ENCODE results near the gene CFAP65. TPM values are rescaled to one million over a fixed set of nuclear protein-coding genes. Genes with fewer than 3 reads are reported as not detected.

The CFAP65 gene
- total RNA-seq, 1 donor from 2014 or later: 0.65 TPM

- DNase-seq (ENCODE audit: low read depth): no peak
These were observed 24.6 kb downstream of the CFAP65 start for GRCh38 chr2:219016721-219017120.

GRCh38 chr2:219010873-219011272 is 30.4 kb downstream of the CFAP65 start:
- DNase-seq (ENCODE audit: low read depth): no peak

- DNase-seq (ENCODE audit: low read depth): peak; percentile 13
These were observed 31.1 kb downstream of the CFAP65 start for GRCh38 chr2:219010162-219010756.

GRCh38 chr2:219009294-219009693 is 32.0 kb downstream of the CFAP65 start:
- DNase-seq (ENCODE audit: low read depth): no peak

- DNase-seq (ENCODE audit: low read depth): no peak
These were observed 37.3 kb downstream of the CFAP65 start for GRCh38 chr2:219003979-219004378.

GRCh38 chr2:219003267-219003634 is 38.1 kb downstream of the CFAP65 start:
- no peak for DNase-seq (ENCODE audit: low read depth)

- DNase-seq (ENCODE audit: low read depth): no peak
These were observed 38.7 kb downstream of the CFAP65 start for GRCh38 chr2:219002395-219003266.

- no peak for DNase-seq (ENCODE audit: low read depth)
These were observed 39.5 kb downstream of the CFAP65 start for GRCh38 chr2:219001577-219002394.

GRCh38 chr2:219001100-219001576 is 40.2 kb downstream of the CFAP65 start:
- DNase-seq (ENCODE audit: low read depth): no peak

- DNase-seq (ENCODE audit: low read depth): no peak
These were observed 40.8 kb downstream of the CFAP65 start for GRCh38 chr2:219000569-219000960.

- no peak for DNase-seq (ENCODE audit: low read depth)
These were observed 41.3 kb downstream of the CFAP65 start for GRCh38 chr2:218999881-219000568.

- no peak for DNase-seq (ENCODE audit: low read depth)
These were observed 42.1 kb downstream of the CFAP65 start for GRCh38 chr2:218999021-218999880.

GRCh38 chr2:218998414-218999002 is 42.8 kb downstream of the CFAP65 start:
- no peak for DNase-seq (ENCODE audit: low read depth)

- no peak for DNase-seq (ENCODE audit: low read depth)
These were observed 43.6 kb downstream of the CFAP65 start for GRCh38 chr2:218997731-218998130.

GRCh38 chr2:218996937-218997336 is 44.4 kb downstream of the CFAP65 start:
- no peak for DNase-seq (ENCODE audit: low read depth)

- DNase-seq (ENCODE audit: low read depth): peak; percentile 24
These were observed 45.2 kb downstream of the CFAP65 start for GRCh38 chr2:218995972-218996711.

GRCh38 chr2:218995561-218995960 is 45.8 kb downstream of the CFAP65 start:
- no peak for DNase-seq (ENCODE audit: low read depth)

- no peak for DNase-seq (ENCODE audit: low read depth)
These were observed 47.7 kb downstream of the CFAP65 start, which contains the start of gene CRYBA2 for GRCh38 chr2:218993345-218994315. TSS of gene CRYBA2 (minus strand) at chr2:218993422. CDS start at chr2:218993176, 246 bp downstream.
